Endothelial cell of hepatic sinusoid (primary cell): ENCODE measurements around the gene KRTAP5-7.
"Not testable (repeated sequence)": the region's sequence is repeated elsewhere in the genome, so short reads cannot be mapped to it uniquely, and the experiment has no call there.

Source experiments
- in situ Hi-C: cut with HindIII; loops from 2 replicates; pipeline ENCODE4 v1.10.0; 2017; ENCODE audit warnings: low sequenced_read_pairs

KRTAP5-7 gene

DNA sequence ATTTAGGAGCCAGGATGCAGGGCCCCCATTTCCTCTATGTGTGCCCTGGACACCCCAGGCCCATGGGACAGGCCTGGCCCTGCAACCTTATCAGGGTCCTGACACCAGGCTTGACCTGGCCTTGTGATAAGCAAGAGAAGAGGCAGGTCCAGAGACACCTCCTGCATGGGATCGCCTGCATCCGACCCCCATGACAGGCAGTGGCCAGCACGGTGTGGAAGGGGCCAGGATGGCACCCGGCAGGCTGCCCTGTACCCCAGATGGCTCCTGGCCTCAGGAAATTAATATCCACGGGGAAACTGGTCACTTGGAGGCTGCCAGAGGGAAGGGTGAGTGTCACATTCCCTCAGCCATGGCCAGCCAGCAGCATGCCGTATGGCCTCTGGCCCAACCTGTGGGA, 27.9 kb downstream of the KRTAP5-7 start:
- in situ Hi-C loops, result no loop called here

GRCh38 chr11:71555508-71555907, 28.4 kb downstream of the KRTAP5-7 start:
- in situ Hi-C loops, result no loop called here

DNA sequence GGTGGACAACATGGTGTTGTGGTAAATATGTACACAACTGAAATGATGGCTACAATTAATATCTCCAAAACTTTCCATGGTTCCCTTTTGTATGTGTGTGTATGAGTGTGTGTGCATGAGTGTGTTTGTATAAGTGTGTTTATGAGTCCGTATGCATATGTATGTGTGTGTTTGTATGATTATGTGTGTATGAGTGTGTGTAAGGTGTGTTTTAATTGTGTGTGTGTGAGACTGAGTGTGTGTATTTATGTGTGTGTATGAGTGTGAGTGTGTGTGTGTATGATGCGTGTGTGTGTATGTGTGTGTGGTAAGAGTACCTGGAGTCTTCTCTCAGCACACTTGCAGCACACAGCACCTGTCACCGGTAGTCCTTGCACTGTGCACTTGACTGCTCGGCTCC, 29.0 kb downstream of the KRTAP5-7 start:
- in situ Hi-C loops, result no loop called here

DNA sequence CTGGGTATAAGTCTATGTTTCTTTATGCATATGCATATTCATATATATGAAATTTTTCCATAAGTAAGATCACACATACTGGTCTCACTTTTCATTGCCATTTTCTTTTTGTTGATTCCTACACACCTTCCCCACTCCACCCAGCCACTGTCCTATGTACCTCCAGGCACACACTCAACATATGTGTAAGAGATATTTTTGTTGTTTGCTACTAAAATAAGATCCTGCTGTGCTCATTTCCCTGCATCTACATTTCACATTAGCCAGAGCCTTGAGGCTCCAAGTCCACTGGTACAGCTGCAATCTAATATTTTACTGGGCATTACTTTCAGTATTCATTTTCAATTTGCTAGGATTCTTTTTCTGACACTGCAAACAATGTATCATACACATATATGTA, 30.2 kb downstream of the KRTAP5-7 start:
- in situ Hi-C loops, result no loop called here

DNA sequence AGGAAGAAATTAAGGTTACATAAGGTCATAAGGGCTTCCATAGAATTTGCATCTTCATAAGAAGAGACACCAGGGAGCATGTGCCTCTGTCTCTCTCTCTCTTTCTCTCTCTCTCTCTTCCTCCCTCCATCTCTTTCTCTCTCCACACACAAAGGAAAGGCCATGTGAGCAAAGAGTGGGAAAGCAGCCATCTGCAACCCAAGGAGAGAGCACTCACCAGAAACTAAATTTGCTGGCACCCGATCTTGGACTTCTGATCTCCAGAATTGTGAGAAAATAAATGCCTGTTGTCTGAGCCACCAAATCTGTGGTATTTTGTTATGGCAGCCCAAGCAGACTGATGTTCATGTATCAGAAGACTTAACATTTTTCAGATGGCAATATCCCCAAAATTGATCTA, 31.9 kb downstream of the KRTAP5-7 start:
- in situ Hi-C loops, result no loop called here

DNA sequence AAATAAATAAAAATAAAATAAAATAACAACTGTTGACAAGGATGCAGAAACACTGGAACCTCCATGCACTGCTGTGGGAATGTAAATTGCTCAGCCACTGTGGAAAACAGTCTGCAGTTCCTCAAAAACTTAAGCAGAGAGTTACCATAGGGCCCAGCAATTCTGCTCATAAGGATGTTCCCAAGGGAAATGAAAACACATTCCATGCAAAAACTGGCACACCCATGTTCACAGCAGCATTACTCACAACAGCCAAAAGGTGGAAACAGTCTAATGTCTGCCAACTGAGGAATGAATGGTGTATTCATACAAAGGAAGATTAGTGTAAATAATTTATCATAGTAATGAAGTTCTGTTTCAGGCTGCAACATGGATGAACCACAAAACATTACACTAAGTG, 35.1 kb downstream of the KRTAP5-7 start:
- in situ Hi-C loops, result no loop called here

DNA sequence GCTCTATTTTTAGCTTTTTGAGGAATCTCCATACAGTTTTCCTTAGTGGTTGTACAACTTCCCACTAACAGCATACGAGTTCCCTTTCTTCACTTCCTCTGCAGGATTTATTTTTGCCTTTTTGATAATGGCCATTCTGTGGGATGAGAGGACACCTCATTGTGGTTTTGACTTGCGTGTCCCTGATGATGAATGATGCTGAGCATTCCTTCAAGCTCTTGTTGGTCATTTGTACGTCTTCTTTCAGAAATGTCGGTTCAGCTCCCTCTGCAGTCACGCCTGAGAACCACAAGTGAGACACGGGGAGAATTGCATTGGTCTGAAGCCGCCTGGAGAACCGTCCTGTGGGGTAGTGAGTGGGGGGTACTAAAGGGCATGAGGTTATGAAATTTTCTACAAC, 36.3 kb downstream of the KRTAP5-7 start:
- in situ Hi-C loops, result no loop called here

GRCh38 chr11:71564430-71564829, 37.4 kb downstream of the KRTAP5-7 start:
- in situ Hi-C loops, result no loop called here

GRCh38 chr11:71565263-71565662, 38.2 kb downstream of the KRTAP5-7 start, which contains the start of gene KRTAP5-10:
Gene KRTAP5-10 (plus strand): TSS chr11:71565563. CDS start chr11:71565588, 25 bp downstream.
- in situ Hi-C loops, result no loop called here

DNA sequence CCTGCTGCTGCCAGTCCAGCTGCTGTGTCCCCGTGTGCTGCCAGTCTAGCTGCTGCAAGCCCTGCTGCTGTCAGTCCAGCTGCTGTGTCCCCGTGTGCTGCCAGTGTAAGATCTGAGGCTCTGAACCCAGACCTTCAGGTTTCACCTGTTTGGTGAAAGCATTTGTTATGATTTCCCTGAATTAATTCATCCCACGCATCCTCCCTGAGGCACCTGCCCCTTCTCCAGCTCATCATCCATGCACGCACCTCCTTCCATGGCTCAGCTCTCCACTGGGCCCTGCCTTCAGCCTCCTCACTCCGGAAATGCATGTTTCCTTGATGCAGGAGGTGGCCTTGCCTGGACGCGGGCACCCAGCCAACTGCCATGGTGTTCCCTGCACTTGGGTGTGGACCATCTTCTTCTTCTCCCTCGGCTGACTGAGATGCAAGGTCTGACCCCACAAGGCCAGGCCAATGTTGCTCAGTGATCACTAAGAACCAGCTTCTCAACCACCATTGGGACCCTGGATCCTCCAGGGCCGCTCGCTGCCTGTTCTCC, 39.1 kb downstream of the KRTAP5-7 start:
- in situ Hi-C loops, result no loop called here

DNA sequence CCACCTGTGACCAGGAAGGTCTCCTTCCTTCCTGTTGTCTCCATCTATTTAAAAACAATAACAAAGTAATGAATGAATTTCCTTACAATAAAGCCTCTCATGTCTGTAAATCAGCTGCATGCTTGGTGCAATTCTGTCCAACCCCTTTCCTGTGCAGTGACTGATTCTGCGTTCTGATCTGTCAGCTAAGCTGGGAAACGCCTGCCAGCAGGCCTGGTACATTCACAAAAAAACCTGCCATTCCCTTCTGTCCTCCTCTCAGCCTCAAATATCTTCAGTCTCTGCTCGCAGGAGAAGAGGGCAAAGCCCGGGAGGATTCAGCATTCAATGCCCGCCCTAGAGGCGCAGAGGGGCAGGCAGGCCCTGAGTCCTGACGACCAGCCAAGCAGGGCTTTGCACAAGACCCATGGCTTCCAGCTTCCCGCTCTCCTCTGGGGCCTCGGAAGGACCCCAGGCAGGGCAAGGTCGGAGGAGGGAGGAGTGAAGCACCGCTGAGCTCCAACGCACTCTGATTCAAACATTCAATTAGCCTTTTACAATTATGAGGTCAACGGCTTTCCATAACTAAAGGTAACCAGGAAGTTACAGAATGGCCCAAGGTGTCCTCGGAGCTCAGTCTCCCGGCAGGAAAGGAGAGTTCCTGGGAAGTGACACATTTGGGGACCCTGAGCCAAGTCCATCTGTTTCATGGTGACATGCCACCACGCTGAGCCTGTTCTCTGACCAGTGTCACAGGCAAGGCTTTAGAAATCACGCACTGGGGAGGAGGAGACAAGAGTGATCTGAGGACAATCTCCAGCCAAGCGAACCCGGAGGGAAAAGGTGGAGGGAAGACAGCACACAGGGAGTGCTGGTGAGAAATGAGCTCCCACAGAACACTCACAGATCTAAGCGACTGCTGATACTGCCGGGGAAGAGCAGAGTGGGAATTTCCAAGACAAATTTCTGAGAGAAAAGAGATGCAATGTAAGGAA, 39.8 kb downstream of the KRTAP5-7 start:
- in situ Hi-C loops, result not testable (repeated sequence)

DNA sequence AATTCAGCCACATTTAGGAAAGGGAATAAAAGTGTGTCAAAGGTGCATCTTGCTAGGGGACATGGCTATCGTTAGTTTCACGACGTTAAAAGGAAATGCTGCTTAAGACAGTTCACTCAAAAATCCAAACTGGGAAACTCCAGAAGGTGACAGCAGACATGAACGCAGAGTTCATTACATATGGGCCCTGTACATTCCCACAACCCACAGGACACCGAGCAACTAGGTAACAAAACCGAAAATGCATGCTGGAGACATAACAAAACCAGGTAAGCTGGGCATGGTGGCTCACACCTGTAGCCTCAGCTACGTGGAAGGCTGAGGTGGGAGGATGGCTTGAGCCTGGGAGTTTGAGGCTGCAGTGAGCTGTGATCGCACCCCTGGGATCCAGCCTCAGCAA, 40.6 kb downstream of the KRTAP5-7 start:
- in situ Hi-C loops, result not testable (repeated sequence)

DNA sequence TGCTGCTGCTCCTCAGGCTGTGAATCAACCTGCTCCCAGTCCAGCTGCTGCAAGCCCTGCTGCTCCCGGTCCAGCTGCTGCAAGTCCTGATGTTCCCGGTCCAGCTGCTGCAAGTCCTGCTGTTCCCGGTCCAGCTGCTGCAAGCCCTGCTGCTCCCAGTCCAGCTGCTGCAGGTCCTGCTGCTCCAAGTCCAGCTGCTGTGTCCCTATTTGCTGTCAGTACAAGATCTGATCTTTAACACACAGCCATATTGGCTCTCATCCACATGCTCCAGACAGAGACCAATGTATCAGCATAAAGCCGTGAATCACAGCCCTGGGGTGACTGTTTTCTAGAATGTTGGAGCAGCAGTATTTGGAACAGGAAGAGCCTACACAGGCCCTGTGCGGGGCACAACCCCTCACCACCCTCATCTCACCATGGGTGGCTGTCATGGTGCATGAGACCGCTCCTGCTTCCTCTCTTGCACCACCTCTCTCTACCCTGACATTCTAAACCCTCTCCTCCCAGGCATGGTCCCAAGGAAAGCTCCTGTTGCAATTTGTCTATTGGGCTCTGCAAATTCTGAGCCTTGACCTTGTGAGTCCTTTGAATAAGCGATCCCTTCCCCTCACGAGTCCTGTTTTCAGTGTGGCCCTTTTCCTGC, 41.8 kb downstream of the KRTAP5-7 start:
- in situ Hi-C loops, result no loop called here

DNA sequence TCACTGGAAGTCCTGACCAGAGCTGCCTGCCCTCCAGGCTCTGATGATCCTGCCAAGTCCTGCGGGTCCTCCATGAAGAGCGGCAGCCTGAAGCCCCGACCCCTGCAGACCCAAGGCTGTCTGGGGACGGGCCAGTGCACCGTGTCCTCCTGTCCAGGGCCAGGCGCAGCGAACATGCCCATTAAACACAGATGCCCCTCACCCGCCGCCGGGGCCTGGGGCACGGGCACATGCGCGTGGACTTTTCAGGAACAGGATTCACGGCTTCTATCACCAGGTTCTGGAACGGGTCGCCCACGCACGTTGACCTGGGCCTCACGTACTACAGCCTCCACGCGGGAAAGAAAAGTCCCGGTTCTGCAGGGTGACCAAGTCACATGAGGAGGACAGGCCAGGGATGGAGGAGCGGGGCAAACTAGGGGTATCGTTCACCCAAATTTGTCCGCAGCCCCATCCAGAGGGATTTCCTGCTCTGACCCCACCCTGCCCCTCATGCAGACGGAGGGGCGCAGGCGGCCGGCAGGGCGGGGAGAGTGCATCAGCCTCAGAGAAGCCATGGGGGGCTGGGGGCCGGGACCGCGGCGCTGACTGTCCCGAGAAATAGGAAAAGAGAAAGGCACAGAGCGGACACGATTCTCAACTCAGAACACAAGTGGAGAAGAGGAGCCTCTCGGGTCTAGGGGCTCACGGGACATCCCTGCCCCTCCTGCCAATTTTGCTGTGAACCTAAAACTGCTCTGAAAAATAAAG, 44.2 kb downstream of the KRTAP5-7 start:
- in situ Hi-C loops, result loop anchor here (10.0 kb wide), 1 partner anchor 126 kb away; the partner anchor contains the start of gene DHCR7

- in situ Hi-C loops, result loop anchor here (10.0 kb wide), 1 partner anchor 128 kb away; the partner anchor contains the start of gene DHCR7
These were observed 45.7 kb downstream of the KRTAP5-7 start for GRCh38 chr11:71572811-71573210.

GRCh38 chr11:71574418-71574817, 47.4 kb downstream of the KRTAP5-7 start:
- in situ Hi-C loops, result loop anchor here (10.0 kb wide), 1 partner anchor 130 kb away; the partner anchor contains the start of gene DHCR7

GRCh38 chr11:71575723-71576424, 48.8 kb downstream of the KRTAP5-7 start:
- in situ Hi-C loops, result loop anchor here (5.0 to 10.0 kb wide), 2 partner anchors 69 to 131 kb away; partner anchors contain the start of gene DHCR7

GRCh38 chr11:71576688-71577465, 49.8 kb downstream of the KRTAP5-7 start:
- in situ Hi-C loops, result loop anchor here (5.0 to 10.0 kb wide), 2 partner anchors 70 to 132 kb away; partner anchors contain the start of gene DHCR7

DNA sequence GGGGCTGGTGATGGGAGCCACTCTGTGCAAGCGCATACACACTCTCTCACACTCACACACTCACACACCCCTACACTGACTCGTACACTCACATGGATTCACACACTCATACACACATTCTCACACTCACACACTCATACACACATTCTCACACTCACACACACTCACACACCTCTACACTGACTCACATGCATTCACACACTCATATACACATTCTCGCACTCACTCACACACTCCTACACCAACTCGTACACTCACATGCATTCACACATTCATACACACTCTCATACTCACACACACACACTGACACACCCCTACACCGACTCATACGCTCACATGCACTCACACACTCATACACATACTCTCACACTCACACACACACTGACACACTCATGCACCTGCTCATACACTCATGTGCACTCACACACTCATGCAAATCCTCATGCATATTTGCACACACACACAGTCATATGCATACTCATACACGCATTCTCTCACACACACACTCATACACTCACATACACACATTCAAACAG, 50.5 kb downstream of the KRTAP5-7 start:
- in situ Hi-C loops, result loop anchor here (5.0 to 10.0 kb wide), 2 partner anchors 70 to 133 kb away; partner anchors contain the start of gene DHCR7
